HCT116 (cell line): ENCODE data around the gene ZNF541.

Source experiments
- CTCF ChIP-seq, 3 experiments: fragments of 200-600 bp in 1 of 3; sonication (generic) in 1 of 3; IDR thresholded peaks in 2 of 3; conservative IDR thresholded peaks in 1 of 3; 2 replicates each; pipeline ENCODE4 v1.5.1; 2012 to 2017; ENCODE audit warnings: low read depth in 2 of 3, low read length in 2 of 3, antibody characterized with exemption in 1 of 3, borderline replicate concordance in 1 of 3, control low read depth in 1 of 3, mild to moderate bottlenecking in 1 of 3, mixed read lengths in 1 of 3, mixed run types in 1 of 3, moderate library complexity in 1 of 3; ENCODE audit not compliant: insufficient read depth in 1 of 3
- EZH2 ChIP-seq: fragments of 200-600 bp; sonication (generic); IDR thresholded peaks from 2 replicates; pipeline ENCODE4 v1.6.1; 2017; ENCODE audit warnings: antibody characterized with exemption, mixed run types

GRCh38 chr19:47587295-47587694 is 14.3 kb upstream of the ZNF541 start:
- TF ChIP-seq CTCF (IDR thresholded peaks at IDR 0.05 in 2 of 3, conservative IDR thresholded peaks at IDR 0.05 in 1 of 3; ENCODE audit: borderline replicate concordance in 1 of 3, insufficient read depth in 1 of 3, low read depth in 2 of 3, low read length in 2 of 3) (no peak), EZH2 (no peak)
